GM12872 (cell line): ENCODE data around the gene ETS2.

Source experiments
- CTCF ChIP-seq: IDR thresholded peaks from 3 replicates; pipeline ENCODE4 v1.5.1; 2011; ENCODE audit warnings: low read depth, mild to moderate bottlenecking, low read length, moderate library complexity; ENCODE audit not compliant: insufficient read depth

ETS2 gene

GRCh38 chr21:38773099-38774061 is 32.3 kb upstream of the ETS2 start:
- no peak for TF ChIP-seq CTCF

DNA sequence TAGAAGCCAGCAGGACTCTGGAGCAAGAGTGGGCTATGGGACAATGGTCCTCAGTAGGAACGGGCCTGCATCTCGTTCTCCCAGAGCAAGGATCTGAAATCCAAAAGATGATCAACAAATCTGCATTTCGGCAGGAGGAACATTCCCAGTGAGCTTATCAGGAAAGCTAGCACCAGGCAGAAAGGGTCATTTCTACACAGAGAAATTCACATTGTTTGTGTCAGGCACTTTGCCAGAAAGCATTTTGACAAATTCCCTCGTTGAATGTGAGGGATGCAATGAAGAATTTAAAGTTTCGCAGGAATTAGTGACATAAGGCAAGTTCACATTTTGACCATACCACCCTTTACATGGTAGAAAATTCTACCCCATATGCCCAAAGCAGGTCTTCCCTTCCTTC is 31.6 kb upstream of the ETS2 start:
- TF ChIP-seq CTCF: no peak

GRCh38 chr21:38774586-38775285 is 31.0 kb upstream of the ETS2 start:
- TF ChIP-seq CTCF: no peak

GRCh38 chr21:38775733-38776132 is 30.0 kb upstream of the ETS2 start:
- TF ChIP-seq CTCF: no peak

- no peak for TF ChIP-seq CTCF
Measured at GRCh38 chr21:38777015-38777414, 28.7 kb upstream of the ETS2 start.

DNA sequence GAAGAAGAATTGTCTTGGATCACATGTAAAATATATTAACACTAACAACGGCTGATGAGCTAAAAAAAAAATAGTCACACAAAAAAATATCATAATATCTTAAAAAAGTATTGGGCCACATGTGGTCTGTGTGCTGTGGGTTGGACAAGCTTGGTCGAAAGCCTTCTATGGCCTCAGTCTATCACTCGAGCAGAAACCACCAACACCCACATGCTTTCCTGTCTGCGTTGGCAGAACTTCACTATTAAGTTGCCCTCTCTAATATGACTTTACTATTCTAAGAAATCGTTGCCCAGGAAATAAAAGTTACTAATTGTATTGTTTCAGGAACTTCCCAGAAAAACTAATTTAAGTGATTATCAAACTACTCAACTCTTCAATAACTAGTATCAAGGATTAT is 28.2 kb upstream of the ETS2 start:
- no peak for TF ChIP-seq CTCF

DNA sequence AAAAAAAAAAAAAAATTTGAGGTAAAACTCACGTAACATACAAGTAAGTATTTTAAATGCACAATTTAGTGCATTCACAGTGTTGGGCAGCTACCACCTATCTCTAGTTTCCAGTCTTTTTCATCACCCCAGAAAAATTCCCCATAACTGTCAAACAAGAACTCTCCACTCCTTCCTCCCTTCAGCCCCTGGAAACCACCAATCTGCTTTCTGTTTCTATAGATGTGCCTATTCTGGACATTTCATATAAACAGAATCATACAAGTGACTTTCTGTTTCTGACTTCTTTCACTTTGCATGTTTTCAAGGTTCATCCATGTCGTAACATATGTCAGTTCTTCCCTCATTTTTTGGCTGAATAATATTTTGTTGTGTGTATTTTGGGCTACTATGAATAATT is 24.9 kb upstream of the ETS2 start:
- no peak for TF ChIP-seq CTCF
